Measurements from ENCODE around the gene RNPEPL1.

Gene RNPEPL1

DNA sequence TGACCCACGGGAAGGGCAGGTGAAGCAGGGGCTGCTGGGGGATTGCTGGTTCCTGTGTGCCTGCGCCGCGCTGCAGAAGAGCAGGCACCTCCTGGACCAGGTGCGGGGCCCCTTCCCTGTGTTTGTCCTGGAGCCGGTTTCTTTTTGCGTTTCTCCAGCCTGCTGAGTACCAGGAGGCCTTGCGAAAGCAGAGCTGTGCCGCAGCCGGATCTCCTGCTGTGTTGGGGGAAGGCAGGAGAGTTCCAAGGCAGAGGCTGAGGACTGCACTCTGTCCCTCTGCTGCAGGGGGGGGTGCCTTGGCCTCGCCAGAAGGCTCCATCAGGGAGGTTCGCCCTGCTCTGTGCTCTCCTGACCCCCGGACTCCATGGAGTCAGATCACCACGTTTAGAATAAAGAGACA, 21.1 kb downstream of the RNPEPL1 start:
- peaks cover 27% of the 10 kb centered on the region for H3K36me3 ChIP-seq (ENCODE audit: control insufficient read depth, insufficient read depth, low read length)
- H3K27me3 ChIP-seq (ENCODE audit: control insufficient read depth, insufficient read depth, low read length): no peaks in the 10 kb centered on the region
- peaks cover 17% of the 10 kb centered on the region for H3K4me1 ChIP-seq (ENCODE audit: control insufficient read depth, insufficient read depth, low read length)
- H3K27ac ChIP-seq (ENCODE audit: low read depth, low read length): no peak overlapping the region
- H3K9me3 ChIP-seq (ENCODE audit: control insufficient read depth, insufficient read depth, low read length): no peaks in the 10 kb centered on the region
- H3K4me3 ChIP-seq (ENCODE audit: low read depth, low read length): no peak overlapping the region
- H3K9ac ChIP-seq (ENCODE audit: low read depth, low read length): no peak overlapping the region

DNA sequence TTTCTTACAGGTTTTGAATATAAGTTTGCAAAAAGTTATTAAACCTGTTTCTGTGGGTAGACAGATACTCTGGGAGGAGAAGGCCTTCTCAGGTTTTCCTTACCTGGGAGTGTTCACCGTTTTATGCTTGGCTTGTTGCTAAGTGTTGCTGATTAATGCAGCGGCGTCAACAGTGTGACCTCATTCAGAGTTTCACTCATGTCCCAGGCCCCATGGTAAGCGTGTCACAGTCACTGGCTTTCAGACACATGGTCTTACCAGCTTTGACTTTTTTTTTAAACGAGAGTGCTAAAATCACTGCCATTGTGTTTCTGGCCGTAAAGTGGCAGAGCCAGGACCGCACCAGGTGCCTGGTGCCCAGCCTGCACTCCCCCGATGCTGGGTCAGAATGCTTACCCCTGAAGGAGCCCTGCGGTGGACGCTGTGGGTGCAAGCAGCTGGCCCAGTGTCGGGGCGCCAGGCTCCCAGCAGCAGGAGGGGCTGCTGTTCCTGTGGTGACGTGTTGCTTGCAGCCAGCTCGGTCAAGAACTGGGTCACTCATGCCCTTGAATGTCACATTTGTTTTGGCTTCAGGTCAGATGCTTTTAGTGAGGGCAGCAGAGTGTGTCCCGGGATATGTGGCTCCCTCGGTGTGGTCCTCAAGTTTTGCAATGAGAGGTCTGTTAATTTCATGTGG, 21.7 kb downstream of the RNPEPL1 start:
- Histone ChIP-seq H3K36me3 (ENCODE audit: control insufficient read depth, insufficient read depth, low read length) (peaks cover 27% of the 10 kb centered on the region), H3K4me1 (ENCODE audit: control insufficient read depth, insufficient read depth, low read length) (peaks cover 11% of the 10 kb centered on the region), H3K9me3 (ENCODE audit: control insufficient read depth, insufficient read depth, low read length) (no peaks in the 10 kb centered on the region), H3K27ac (ENCODE audit: low read depth, low read length) (no peak overlapping the region), H3K9ac (ENCODE audit: low read depth, low read length) (no peak overlapping the region), H3K27me3 (ENCODE audit: control insufficient read depth, insufficient read depth, low read length) (no peaks in the 10 kb centered on the region), H3K4me3 (ENCODE audit: low read depth, low read length) (no peak overlapping the region)

- peaks cover 27% of the 10 kb centered on the region for H3K36me3 ChIP-seq (ENCODE audit: control insufficient read depth, insufficient read depth, low read length)
- no peak overlapping the region for H3K27ac ChIP-seq (ENCODE audit: low read depth, low read length)
Observed at GRCh38 chr2:240590681-240591111, 22.4 kb downstream of the RNPEPL1 start.

DNA sequence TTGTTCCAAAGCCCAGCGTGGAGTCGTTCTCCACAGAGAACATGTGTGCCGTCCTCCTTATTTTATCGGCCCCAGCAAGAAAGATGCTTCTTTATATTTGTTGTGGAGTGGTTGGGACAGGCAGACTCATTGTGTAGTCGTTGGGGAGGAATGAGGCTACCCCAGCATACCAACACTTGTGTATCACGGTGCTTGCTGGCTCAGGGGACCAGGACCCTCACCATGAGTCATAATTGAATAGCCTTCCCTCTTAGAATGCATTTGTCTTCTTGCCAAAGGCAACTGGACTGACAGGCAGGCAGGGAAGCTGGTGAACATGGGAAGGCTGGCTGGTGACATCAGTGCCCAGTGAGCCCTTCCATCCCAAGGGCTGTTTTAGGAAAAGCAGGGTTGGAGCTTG, 22.9 kb downstream of the RNPEPL1 start:
- 0 out of 2 replicates have a peak, but pooled peaks cover 5% of the 10 kb centered on the region for H3K4me1 ChIP-seq (ENCODE audit: control insufficient read depth, insufficient read depth, low read length)
- H3K9me3 ChIP-seq (ENCODE audit: control insufficient read depth, insufficient read depth, low read length): no peaks in the 10 kb centered on the region
- peaks cover 32% of the 10 kb centered on the region for H3K36me3 ChIP-seq (ENCODE audit: control insufficient read depth, insufficient read depth, low read length)
- no peak overlapping the region for H3K27ac ChIP-seq (ENCODE audit: low read depth, low read length)
- no peak overlapping the region for H3K4me3 ChIP-seq (ENCODE audit: low read depth, low read length)
- H3K27me3 ChIP-seq (ENCODE audit: control insufficient read depth, insufficient read depth, low read length): no peaks in the 10 kb centered on the region
- no peak overlapping the region for H3K9ac ChIP-seq (ENCODE audit: low read depth, low read length)

More at GRCh38 chr2:240590681-240591111, 22.4 kb downstream of the RNPEPL1 start:
- no peak overlapping the region for H3K9ac ChIP-seq (ENCODE audit: low read depth, low read length)
- no peak overlapping the region for H3K4me3 ChIP-seq (ENCODE audit: low read depth, low read length)
- H3K27me3 ChIP-seq (ENCODE audit: control insufficient read depth, insufficient read depth, low read length): no peaks in the 10 kb centered on the region
- no peaks in the 10 kb centered on the region for H3K9me3 ChIP-seq (ENCODE audit: control insufficient read depth, insufficient read depth, low read length)
- 0 out of 2 replicates have a peak, but pooled peaks cover 5% of the 10 kb centered on the region for H3K4me1 ChIP-seq (ENCODE audit: control insufficient read depth, insufficient read depth, low read length)

DNA sequence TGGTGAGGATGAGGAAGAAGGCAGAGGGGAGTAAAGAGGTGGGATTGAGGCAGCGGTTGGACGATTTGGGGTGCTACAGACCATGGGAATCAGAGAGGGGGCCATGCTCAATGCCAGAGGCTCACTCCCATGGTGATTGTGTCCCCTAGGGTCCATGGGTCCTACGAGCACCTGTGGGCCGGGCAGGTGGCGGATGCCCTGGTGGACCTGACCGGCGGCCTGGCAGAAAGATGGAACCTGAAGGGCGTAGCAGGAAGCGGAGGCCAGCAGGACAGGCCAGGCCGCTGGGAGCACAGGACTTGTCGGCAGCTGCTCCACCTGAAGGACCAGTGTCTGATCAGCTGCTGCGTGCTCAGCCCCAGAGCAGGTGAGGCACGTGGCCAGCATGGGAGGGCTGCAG, 23.5 kb downstream of the RNPEPL1 start:
- no peak overlapping the region for H3K4me3 ChIP-seq (ENCODE audit: low read depth, low read length)
- H3K36me3 ChIP-seq (ENCODE audit: control insufficient read depth, insufficient read depth, low read length): peaks cover 35% of the 10 kb centered on the region
- 0 out of 2 replicates have a peak, but pooled peaks cover 5% of the 10 kb centered on the region for H3K4me1 ChIP-seq (ENCODE audit: control insufficient read depth, insufficient read depth, low read length)
- no peak overlapping the region for H3K27ac ChIP-seq (ENCODE audit: low read depth, low read length)
- H3K9ac ChIP-seq (ENCODE audit: low read depth, low read length): no peak overlapping the region
- H3K27me3 ChIP-seq (ENCODE audit: control insufficient read depth, insufficient read depth, low read length): no peaks in the 10 kb centered on the region
- H3K9me3 ChIP-seq (ENCODE audit: control insufficient read depth, insufficient read depth, low read length): no peaks in the 10 kb centered on the region

DNA sequence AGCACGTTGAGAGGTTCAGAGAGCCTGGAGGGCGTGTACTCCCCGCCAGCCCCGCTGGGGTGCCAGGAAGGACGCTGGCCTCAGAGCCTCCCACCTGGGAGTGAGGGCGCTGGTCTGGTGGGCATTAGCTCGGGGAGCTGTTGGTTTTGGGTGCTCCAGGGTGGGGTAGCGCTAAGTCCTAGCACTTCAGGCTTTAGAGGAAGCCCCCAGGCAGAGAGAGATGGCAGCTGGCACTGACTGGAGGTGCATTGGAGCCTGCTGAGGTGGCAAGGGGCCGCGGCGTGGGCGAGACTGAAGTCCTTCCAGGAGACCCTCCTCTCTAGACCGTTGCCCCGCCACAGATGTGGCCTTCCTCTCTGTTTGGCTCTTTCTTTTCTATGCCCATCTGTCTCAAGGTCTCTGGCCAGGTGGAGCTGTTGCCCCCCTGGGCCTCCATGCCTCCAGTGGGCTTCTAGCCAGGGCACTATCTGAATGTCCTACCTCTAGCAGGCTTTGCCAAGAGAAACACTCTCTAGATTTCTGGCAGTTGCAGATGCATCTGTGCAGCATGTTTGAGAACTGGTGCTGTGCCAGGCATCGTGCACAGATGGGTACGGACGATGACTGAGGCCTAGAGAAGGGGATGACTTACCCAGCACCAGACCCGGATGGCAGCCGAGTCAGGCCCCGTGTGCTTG, 24.9 kb downstream of the RNPEPL1 start:
- Histone ChIP-seq H3K4me1 (ENCODE audit: control insufficient read depth, insufficient read depth, low read length) (no peaks in the 10 kb centered on the region), H3K9ac (ENCODE audit: low read depth, low read length) (no peak overlapping the region), H3K27ac (ENCODE audit: low read depth, low read length) (no peak overlapping the region), H3K27me3 (ENCODE audit: control insufficient read depth, insufficient read depth, low read length) (no peaks in the 10 kb centered on the region), H3K4me3 (ENCODE audit: low read depth, low read length) (no peak overlapping the region), H3K9me3 (ENCODE audit: control insufficient read depth, insufficient read depth, low read length) (no peaks in the 10 kb centered on the region), H3K36me3 (ENCODE audit: control insufficient read depth, insufficient read depth, low read length) (peaks cover 42% of the 10 kb centered on the region)

DNA sequence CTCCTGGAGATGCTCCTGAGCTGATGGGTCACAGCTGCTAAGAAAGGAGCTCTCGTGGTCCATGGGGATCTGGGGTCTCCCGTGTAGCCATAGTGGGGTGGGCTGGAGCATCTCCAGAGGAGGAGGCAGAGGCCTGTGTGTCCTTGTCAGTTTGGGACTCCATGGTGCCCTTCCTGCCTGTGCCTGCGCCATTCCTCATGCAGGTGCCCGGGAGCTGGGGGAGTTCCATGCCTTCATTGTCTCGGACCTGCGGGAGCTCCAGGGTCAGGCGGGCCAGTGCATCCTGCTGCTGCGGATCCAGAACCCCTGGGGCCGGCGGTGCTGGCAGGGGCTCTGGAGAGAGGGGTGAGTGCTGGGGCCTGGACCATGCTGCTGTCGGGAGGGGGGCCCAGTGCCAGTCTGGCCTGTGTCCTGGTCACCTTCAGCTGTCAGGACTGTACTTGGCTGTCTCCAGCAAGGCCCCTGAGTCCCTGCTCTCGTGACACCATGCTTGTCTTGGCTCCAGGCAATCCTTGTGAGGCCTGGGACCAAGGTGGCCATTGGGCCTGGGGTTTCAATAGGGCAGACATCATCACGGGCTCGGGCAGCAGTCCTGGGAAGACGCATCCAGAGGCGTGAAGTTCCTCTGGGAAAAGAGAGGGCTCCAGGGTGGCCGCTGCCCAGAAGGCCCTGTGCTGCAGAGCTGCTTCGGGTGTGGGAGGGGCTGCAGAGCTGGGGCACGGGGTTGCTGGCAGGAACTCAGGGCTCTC, 25.6 kb downstream of the RNPEPL1 start:
- Histone ChIP-seq H3K9me3 (ENCODE audit: control insufficient read depth, insufficient read depth, low read length) (no peaks in the 10 kb centered on the region), H3K27me3 (ENCODE audit: control insufficient read depth, insufficient read depth, low read length) (no peaks in the 10 kb centered on the region), H3K36me3 (ENCODE audit: control insufficient read depth, insufficient read depth, low read length) (peaks cover 48% of the 10 kb centered on the region), H3K4me1 (ENCODE audit: control insufficient read depth, insufficient read depth, low read length) (no peaks in the 10 kb centered on the region), H3K27ac (ENCODE audit: low read depth, low read length) (no peak overlapping the region), H3K4me3 (ENCODE audit: low read depth, low read length) (no peak overlapping the region), H3K9ac (ENCODE audit: low read depth, low read length) (no peak overlapping the region)

DNA sequence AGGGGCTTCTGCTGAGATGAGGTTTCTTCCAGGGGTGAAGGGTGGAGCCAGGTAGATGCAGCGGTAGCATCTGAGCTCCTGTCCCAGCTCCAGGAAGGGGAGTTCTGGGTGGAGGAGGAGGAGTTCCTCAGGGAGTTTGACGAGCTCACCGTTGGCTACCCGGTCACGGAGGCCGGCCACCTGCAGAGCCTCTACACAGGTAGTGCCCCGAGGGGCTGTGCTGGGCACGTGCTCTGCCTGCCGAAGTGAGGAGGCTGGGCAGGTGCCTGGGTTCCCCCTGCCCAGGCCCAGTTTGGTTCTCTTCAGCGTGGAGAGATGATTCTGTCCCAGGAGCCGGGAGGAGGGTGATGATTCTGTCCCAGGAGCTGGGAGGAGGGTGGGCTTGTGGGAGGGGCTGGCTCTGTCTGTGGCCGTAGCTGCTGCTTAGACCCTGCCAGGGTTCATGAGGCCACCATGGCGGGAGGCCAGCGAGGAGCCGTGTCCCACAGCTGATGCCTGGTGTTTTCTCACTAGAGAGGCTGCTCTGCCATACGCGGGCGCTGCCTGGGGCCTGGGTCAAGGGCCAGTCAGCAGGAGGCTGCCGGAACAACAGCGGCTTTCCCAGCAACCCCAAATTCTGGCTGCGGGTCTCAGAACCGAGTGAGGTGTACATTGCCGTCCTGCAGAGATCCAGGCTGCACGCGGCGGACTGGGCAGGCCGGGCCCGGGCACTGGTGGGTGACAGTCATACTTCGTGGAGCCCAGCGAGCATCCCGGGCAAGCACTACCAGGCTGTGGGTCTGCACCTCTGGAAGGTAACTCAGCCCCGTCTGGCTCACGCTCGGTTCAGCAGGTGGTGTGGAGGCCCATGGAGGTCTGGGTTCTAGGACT, 26.5 kb downstream of the RNPEPL1 start:
- Histone ChIP-seq H3K27ac (ENCODE audit: low read depth, low read length) (no peak overlapping the region), H3K4me1 (ENCODE audit: control insufficient read depth, insufficient read depth, low read length) (no peaks in the 10 kb centered on the region), H3K4me3 (ENCODE audit: low read depth, low read length) (no peak overlapping the region), H3K9me3 (ENCODE audit: control insufficient read depth, insufficient read depth, low read length) (no peaks in the 10 kb centered on the region), H3K9ac (ENCODE audit: low read depth, low read length) (no peak overlapping the region), H3K36me3 (ENCODE audit: control insufficient read depth, insufficient read depth, low read length) (peaks cover 52% of the 10 kb centered on the region), H3K27me3 (ENCODE audit: control insufficient read depth, insufficient read depth, low read length) (no peaks in the 10 kb centered on the region)

- H3K27ac ChIP-seq (ENCODE audit: low read depth, low read length): no peak overlapping the region
- H3K9me3 ChIP-seq (ENCODE audit: control insufficient read depth, insufficient read depth, low read length): no peaks in the 10 kb centered on the region
- no peaks in the 10 kb centered on the region for H3K27me3 ChIP-seq (ENCODE audit: control insufficient read depth, insufficient read depth, low read length)
- H3K4me3 ChIP-seq (ENCODE audit: low read depth, low read length): no peak overlapping the region
- H3K9ac ChIP-seq (ENCODE audit: low read depth, low read length): no peak overlapping the region
- peaks cover 49% of the 10 kb centered on the region for H3K36me3 ChIP-seq (ENCODE audit: control insufficient read depth, insufficient read depth, low read length)
- H3K4me1 ChIP-seq (ENCODE audit: control insufficient read depth, insufficient read depth, low read length): no peaks in the 10 kb centered on the region
Observed at GRCh38 chr2:240595381-240596079, 27.2 kb downstream of the RNPEPL1 start.

GRCh38 chr2:240596080-240596460, 27.8 kb downstream of the RNPEPL1 start:
- no peak overlapping the region for H3K9ac ChIP-seq (ENCODE audit: low read depth, low read length)
- H3K4me3 ChIP-seq (ENCODE audit: low read depth, low read length): no peak overlapping the region
- H3K9me3 ChIP-seq (ENCODE audit: control insufficient read depth, insufficient read depth, low read length): no peaks in the 10 kb centered on the region
- no peaks in the 10 kb centered on the region for H3K27me3 ChIP-seq (ENCODE audit: control insufficient read depth, insufficient read depth, low read length)
- H3K27ac ChIP-seq (ENCODE audit: low read depth, low read length): no peak overlapping the region
- H3K4me1 ChIP-seq (ENCODE audit: control insufficient read depth, insufficient read depth, low read length): no peaks in the 10 kb centered on the region
- H3K36me3 ChIP-seq (ENCODE audit: control insufficient read depth, insufficient read depth, low read length): peaks cover 44% of the 10 kb centered on the region

All from HUES48 (cell line).